ENCODE results near the gene LRFN2.

GRCh38 chr6:40444312-40444711 lies 142.9 kb downstream of the LRFN2 start:
- TF ChIP-seq CTCF (IDR thresholded peaks at IDR 0.05) = no peak
- no peak for TF ChIP-seq POLR2A (IDR thresholded peaks at IDR 0.05)
